Effector memory CD4-positive, alpha-beta T cell (primary cell): ENCODE data around the gene CRYBG1.

Source experiments
- DNase-seq, 3 donors: peaks; one replicate each; pipeline ENCODE4 v3.0.0-alpha.2; 2020
- H3K27ac ChIP-seq: 2 replicates; pipeline ENCODE4 v1.7.0; 2013; ENCODE audit warnings: mild to moderate bottlenecking, low read length, moderate library complexity; ENCODE audit not compliant: insufficient read depth, poor library complexity, severe bottlenecking
- H3K27me3 ChIP-seq: replicated peaks from 2 replicates; pipeline ENCODE4 v1.7.0; 2013; ENCODE audit warnings: mild to moderate bottlenecking, low read length; ENCODE audit not compliant: insufficient read depth, control insufficient read depth, poor library complexity, severe bottlenecking
- H3K36me3 ChIP-seq: 2 replicates; pipeline ENCODE4 v1.7.0; 2013; ENCODE audit warnings: mild to moderate bottlenecking, low read length, moderate library complexity; ENCODE audit not compliant: control insufficient read depth, insufficient read depth
- H3K4me1 ChIP-seq: 2 replicates; pipeline ENCODE4 v1.7.0; 2013; ENCODE audit warnings: low read length, mild to moderate bottlenecking; ENCODE audit not compliant: control insufficient read depth, insufficient read depth, poor library complexity, severe bottlenecking
- H3K4me3 ChIP-seq: 2 replicates; pipeline ENCODE4 v1.7.0; 2013; ENCODE audit warnings: low read length, low read depth, mild to moderate bottlenecking; ENCODE audit not compliant: insufficient read depth, poor library complexity, severe bottlenecking
- H3K9me3 ChIP-seq: 2 replicates; pipeline ENCODE4 v1.7.0; 2013; ENCODE audit warnings: mild to moderate bottlenecking, low read length, moderate library complexity; ENCODE audit not compliant: control insufficient read depth

Gene CRYBG1

GRCh38 chr6:106529438-106529837 lies 168.9 kb downstream of the CRYBG1 start:
- H3K36me3 ChIP-seq, result peaks cover 48% of the 10 kb centered on the region
- peaks cover 14% of the 10 kb centered on the region for H3K4me1 ChIP-seq
- H3K27ac ChIP-seq, result no peak overlapping the region
- no peaks in the 10 kb centered on the region for H3K27me3 ChIP-seq
- no peak for DNase-seq
- no peak overlapping the region for H3K4me3 ChIP-seq
- no peaks in the 10 kb centered on the region for H3K9me3 ChIP-seq

DNA sequence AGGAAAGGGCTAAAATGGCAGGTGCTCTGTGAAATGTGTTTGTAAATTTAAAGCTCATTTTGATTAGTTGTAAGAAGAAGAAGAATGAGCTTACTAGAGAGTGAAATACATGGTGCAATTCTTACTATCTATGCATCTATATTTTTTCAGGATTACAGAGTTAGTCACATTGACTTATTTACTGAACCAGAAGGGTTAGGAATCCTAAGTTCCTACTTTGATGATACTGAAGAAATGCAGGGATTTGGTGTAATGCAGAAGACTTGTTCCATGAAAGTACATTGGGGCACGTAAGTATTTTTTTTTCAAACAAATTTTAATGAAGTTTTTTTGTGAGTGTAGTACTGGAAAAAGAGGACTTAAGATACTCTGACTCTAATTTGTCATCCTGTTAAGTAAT lies 169.5 kb downstream of the CRYBG1 start:
- no peak overlapping the region for H3K4me3 ChIP-seq
- peaks cover 20% of the 10 kb centered on the region for H3K4me1 ChIP-seq
- DNase-seq, result no peak
- peaks cover 49% of the 10 kb centered on the region for H3K36me3 ChIP-seq
- H3K9me3 ChIP-seq, result no peaks in the 10 kb centered on the region
- no peaks in the 10 kb centered on the region for H3K27me3 ChIP-seq
- no peak overlapping the region for H3K27ac ChIP-seq

- Histone ChIP-seq H3K4me1 (peaks cover 20% of the 10 kb centered on the region), H3K4me3 (no peak overlapping the region), H3K27me3 (no peaks in the 10 kb centered on the region), H3K27ac (no peak overlapping the region), H3K36me3 (peaks cover 49% of the 10 kb centered on the region), H3K9me3 (no peaks in the 10 kb centered on the region)
- DNase-seq, result no peak
These were observed 170.0 kb downstream of the CRYBG1 start for GRCh38 chr6:106530502-106530901.

DNA sequence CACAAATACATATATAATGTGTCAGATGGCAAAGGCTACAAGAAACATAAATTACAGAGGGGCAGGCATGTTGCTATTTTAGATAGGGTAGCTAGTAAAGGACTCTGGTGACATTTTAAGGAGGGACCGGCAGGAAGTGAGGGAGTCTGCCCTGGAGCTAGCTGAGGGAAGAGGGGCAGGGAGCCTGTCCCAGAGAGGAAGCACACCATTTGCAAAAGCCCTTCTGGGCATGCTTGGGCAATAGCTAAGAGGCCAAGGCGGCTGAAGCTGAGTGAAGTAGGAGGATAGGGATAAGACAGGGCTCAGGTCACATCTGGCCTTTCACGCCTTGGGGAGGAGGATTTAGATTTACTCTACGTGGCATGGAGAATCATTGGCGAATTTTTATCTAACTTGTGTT lies 172.5 kb downstream of the CRYBG1 start:
- H3K36me3 ChIP-seq, result peaks cover 49% of the 10 kb centered on the region
- no peak for DNase-seq
- H3K4me3 ChIP-seq, result no peak overlapping the region
- H3K27ac ChIP-seq, result no peak overlapping the region
- no peaks in the 10 kb centered on the region for H3K9me3 ChIP-seq
- H3K27me3 ChIP-seq, result no peaks in the 10 kb centered on the region
- peaks cover 27% of the 10 kb centered on the region for H3K4me1 ChIP-seq

DNA sequence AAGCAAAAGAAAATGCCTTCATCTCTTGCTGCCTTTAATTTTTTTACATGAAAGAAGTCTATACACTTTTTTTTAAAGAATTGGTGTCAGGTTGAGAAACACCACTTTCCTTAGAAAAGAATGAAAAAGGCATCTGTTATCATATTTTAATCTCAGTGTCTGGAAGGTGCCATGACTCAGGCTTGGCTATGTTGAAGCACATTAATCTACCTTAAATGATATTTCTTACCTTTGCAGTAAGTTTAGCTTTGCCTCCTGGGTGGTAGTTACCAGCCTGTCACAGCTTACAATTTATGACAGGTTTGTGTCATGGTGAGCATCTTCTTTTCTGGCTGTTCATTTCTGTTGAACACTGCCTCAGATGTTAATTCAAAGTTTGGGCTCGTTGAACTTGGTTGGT lies 173.5 kb downstream of the CRYBG1 start:
- no peak overlapping the region for H3K4me3 ChIP-seq
- no peaks in the 10 kb centered on the region for H3K9me3 ChIP-seq
- H3K27ac ChIP-seq, result peak overlapping the region; percentile 31
- peaks cover 27% of the 10 kb centered on the region for H3K4me1 ChIP-seq
- no peak for DNase-seq
- no peaks in the 10 kb centered on the region for H3K27me3 ChIP-seq
- peaks cover 43% of the 10 kb centered on the region for H3K36me3 ChIP-seq

- no peaks in the 10 kb centered on the region for H3K9me3 ChIP-seq
- peak overlapping the region; percentile 31 for H3K27ac ChIP-seq
- H3K27me3 ChIP-seq, result no peaks in the 10 kb centered on the region
- H3K4me1 ChIP-seq, result peaks cover 27% of the 10 kb centered on the region
- H3K4me3 ChIP-seq, result no peak overlapping the region
- no peak for DNase-seq
- H3K36me3 ChIP-seq, result peaks cover 38% of the 10 kb centered on the region
These were observed 174.1 kb downstream of the CRYBG1 start for GRCh38 chr6:106534564-106534982.

DNA sequence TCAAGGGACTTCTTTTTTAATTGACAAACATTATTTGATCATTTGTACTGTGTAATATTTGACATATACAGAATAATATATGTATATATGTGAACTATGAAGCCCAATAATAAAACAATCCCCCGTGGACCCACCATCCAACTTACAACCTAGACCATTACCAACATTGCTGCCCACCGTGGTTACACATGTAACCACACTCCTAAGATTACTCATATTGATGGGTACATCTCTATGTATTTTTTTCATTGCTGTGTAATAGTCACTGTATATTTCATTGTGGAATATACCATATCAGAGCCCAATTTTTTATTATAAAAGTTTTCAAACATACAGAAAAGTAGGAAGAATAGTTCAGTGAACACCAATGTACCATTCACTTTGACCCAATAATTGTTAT lies 174.5 kb downstream of the CRYBG1 start:
- peaks cover 27% of the 10 kb centered on the region for H3K4me1 ChIP-seq
- H3K36me3 ChIP-seq, result peaks cover 38% of the 10 kb centered on the region
- H3K27ac ChIP-seq, result no peak overlapping the region

GRCh38 chr6:106536357-106536756 lies 175.8 kb downstream of the CRYBG1 start:
- peaks cover 31% of the 10 kb centered on the region for H3K36me3 ChIP-seq
- H3K27me3 ChIP-seq, result no peaks in the 10 kb centered on the region
- no peaks in the 10 kb centered on the region for H3K9me3 ChIP-seq
- no peak for DNase-seq
- H3K4me3 ChIP-seq, result no peak overlapping the region
- no peak overlapping the region for H3K27ac ChIP-seq
- peaks cover 22% of the 10 kb centered on the region for H3K4me1 ChIP-seq

More for the DNA sequence above, 174.5 kb downstream of the CRYBG1 start:
- H3K4me3 ChIP-seq, result no peak overlapping the region
- H3K9me3 ChIP-seq, result no peaks in the 10 kb centered on the region
- no peaks in the 10 kb centered on the region for H3K27me3 ChIP-seq
- DNase-seq, result no peak

GRCh38 chr6:106536851-106537250 lies 176.3 kb downstream of the CRYBG1 start:
- Histone ChIP-seq H3K36me3 (peaks cover 29% of the 10 kb centered on the region), H3K27me3 (no peaks in the 10 kb centered on the region), H3K27ac (no peak overlapping the region), H3K9me3 (no peaks in the 10 kb centered on the region), H3K4me3 (no peak overlapping the region), H3K4me1 (peaks cover 22% of the 10 kb centered on the region)
- DNase-seq, result no peak

DNA sequence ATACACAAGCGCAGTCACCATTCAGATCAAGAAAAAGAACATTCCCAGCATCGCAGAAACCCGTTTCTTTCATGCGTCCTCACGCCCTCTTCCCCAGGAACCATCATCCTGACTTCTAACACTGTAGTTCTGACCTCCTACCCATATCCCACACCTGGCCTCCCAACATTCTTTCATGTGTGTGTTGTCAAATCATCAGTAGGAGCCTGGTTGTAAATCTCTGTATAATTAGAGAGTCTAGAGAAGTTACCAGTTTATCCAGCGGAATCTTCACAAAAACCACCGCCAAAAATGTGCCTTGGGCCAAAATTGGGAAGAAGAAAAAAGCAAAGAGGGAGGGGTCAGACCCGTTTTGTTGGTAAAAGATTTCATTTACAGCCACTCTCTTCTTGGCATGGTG lies 177.1 kb downstream of the CRYBG1 start:
- H3K27me3 ChIP-seq, result no peaks in the 10 kb centered on the region
- H3K4me3 ChIP-seq, result no peak overlapping the region
- H3K4me1 ChIP-seq, result peaks cover 22% of the 10 kb centered on the region
- peaks cover 23% of the 10 kb centered on the region for H3K36me3 ChIP-seq
- no peak overlapping the region for H3K27ac ChIP-seq
- DNase-seq, result no peak
- H3K9me3 ChIP-seq, result no peaks in the 10 kb centered on the region

- H3K27ac ChIP-seq, result no peak overlapping the region
- peaks cover 22% of the 10 kb centered on the region for H3K4me1 ChIP-seq
- H3K36me3 ChIP-seq, result peaks cover 20% of the 10 kb centered on the region
These were observed 177.6 kb downstream of the CRYBG1 start for GRCh38 chr6:106538145-106538544.

More at GRCh38 chr6:106538145-106538544, 177.6 kb downstream of the CRYBG1 start:
- no peak for DNase-seq
- H3K4me3 ChIP-seq, result no peak overlapping the region
- H3K27me3 ChIP-seq, result no peaks in the 10 kb centered on the region
- no peaks in the 10 kb centered on the region for H3K9me3 ChIP-seq
